ENCODE data around the gene GIT1.
A peak's percentile ranks its signal among the peaks of the same experiment; 100 is the strongest.

GIT1 gene

GRCh38 chr17:29614349-29615047, 25.1 kb upstream of the GIT1 start:
- Histone ChIP-seq H3K27ac (ENCODE audit: low read length) (no peak overlapping the region), H3K36me3 (ENCODE audit: insufficient read depth, low read depth, low read length) (no peaks in the 10 kb centered on the region), H3K4me1 (ENCODE audit: insufficient read depth, low read length) (peaks cover 18% of the 10 kb centered on the region; the same call in 1 of the 2 replicates), H3K9ac (ENCODE audit: low read depth, low read length) (no peak overlapping the region), H3K4me3 (ENCODE audit: low read length) (no peak overlapping the region), H3K9me3 (ENCODE audit: insufficient read depth, low read depth, low read length) (no peaks in the 10 kb centered on the region), H3K27me3 (ENCODE audit: insufficient read depth, low read length) (peaks cover 73% of the 10 kb centered on the region)

- H3K4me1 ChIP-seq (ENCODE audit: insufficient read depth, low read length) = peaks cover 18% of the 10 kb centered on the region; the same call in 1 of the 2 replicates
- H3K9me3 ChIP-seq (ENCODE audit: insufficient read depth, low read depth, low read length) = no peaks in the 10 kb centered on the region
- peaks cover 66% of the 10 kb centered on the region for H3K27me3 ChIP-seq (ENCODE audit: insufficient read depth, low read length)
- peak overlapping the region; percentile 52 for H3K4me3 ChIP-seq (ENCODE audit: low read length)
- H3K9ac ChIP-seq (ENCODE audit: low read depth, low read length) = no peak overlapping the region
- no peaks in the 10 kb centered on the region for H3K36me3 ChIP-seq (ENCODE audit: insufficient read depth, low read depth, low read length)
- H3K27ac ChIP-seq (ENCODE audit: low read length) = no peak overlapping the region
Observed at GRCh38 chr17:29613856-29614255, 24.4 kb upstream of the GIT1 start.

GRCh38 chr17:29613352-29613837, 23.9 kb upstream of the GIT1 start:
- H3K36me3 ChIP-seq (ENCODE audit: insufficient read depth, low read depth, low read length) = no peaks in the 10 kb centered on the region
- peak overlapping the region; percentile 52 for H3K4me3 ChIP-seq (ENCODE audit: low read length)
- no peaks in the 10 kb centered on the region for H3K9me3 ChIP-seq (ENCODE audit: insufficient read depth, low read depth, low read length)
- H3K27ac ChIP-seq (ENCODE audit: low read length) = no peak overlapping the region
- H3K27me3 ChIP-seq (ENCODE audit: insufficient read depth, low read length) = peaks cover 62% of the 10 kb centered on the region
- no peak overlapping the region for H3K9ac ChIP-seq (ENCODE audit: low read depth, low read length)
- peaks cover 14% of the 10 kb centered on the region; the same call in 1 of the 2 replicates for H3K4me1 ChIP-seq (ENCODE audit: insufficient read depth, low read length)

GRCh38 chr17:29612404-29613280, 23.2 kb upstream of the GIT1 start:
- H3K4me1 ChIP-seq (ENCODE audit: insufficient read depth, low read length) = peaks cover 12% of the 10 kb centered on the region; the same call in 1 of the 2 replicates
- peaks cover 54% of the 10 kb centered on the region for H3K27me3 ChIP-seq (ENCODE audit: insufficient read depth, low read length)
- H3K36me3 ChIP-seq (ENCODE audit: insufficient read depth, low read depth, low read length) = no peaks in the 10 kb centered on the region
- H3K4me3 ChIP-seq (ENCODE audit: low read length) = no peak overlapping the region; the same call in 1 of the 2 replicates
- H3K27ac ChIP-seq (ENCODE audit: low read length) = no peak overlapping the region
- no peak overlapping the region for H3K9ac ChIP-seq (ENCODE audit: low read depth, low read length)
- no peaks in the 10 kb centered on the region for H3K9me3 ChIP-seq (ENCODE audit: insufficient read depth, low read depth, low read length)

GRCh38 chr17:29612094-29612403, 22.6 kb upstream of the GIT1 start:
- Histone ChIP-seq H3K36me3 (ENCODE audit: insufficient read depth, low read depth, low read length) (no peaks in the 10 kb centered on the region), H3K9ac (ENCODE audit: low read depth, low read length) (no peak overlapping the region), H3K4me1 (ENCODE audit: insufficient read depth, low read length) (peaks cover 12% of the 10 kb centered on the region; the same call in 1 of the 2 replicates), H3K4me3 (ENCODE audit: low read length) (no peak overlapping the region), H3K27ac (ENCODE audit: low read length) (no peak overlapping the region), H3K9me3 (ENCODE audit: insufficient read depth, low read depth, low read length) (no peaks in the 10 kb centered on the region), H3K27me3 (ENCODE audit: insufficient read depth, low read length) (peaks cover 48% of the 10 kb centered on the region)

- Histone ChIP-seq H3K27me3 (ENCODE audit: insufficient read depth, low read length) (peaks cover 43% of the 10 kb centered on the region), H3K36me3 (ENCODE audit: insufficient read depth, low read depth, low read length) (no peaks in the 10 kb centered on the region)
Observed at GRCh38 chr17:29611351-29612093, 22.1 kb upstream of the GIT1 start.

GRCh38 chr17:29610395-29610794, 20.9 kb upstream of the GIT1 start:
- H3K9me3 ChIP-seq (ENCODE audit: insufficient read depth, low read depth, low read length) = no peaks in the 10 kb centered on the region
- no peak overlapping the region for H3K27ac ChIP-seq (ENCODE audit: low read length)
- peaks cover 8% of the 10 kb centered on the region; the same call in 1 of the 2 replicates for H3K4me1 ChIP-seq (ENCODE audit: insufficient read depth, low read length)
- H3K36me3 ChIP-seq (ENCODE audit: insufficient read depth, low read depth, low read length) = no peaks in the 10 kb centered on the region
- H3K9ac ChIP-seq (ENCODE audit: low read depth, low read length) = no peak overlapping the region
- peaks cover 32% of the 10 kb centered on the region for H3K27me3 ChIP-seq (ENCODE audit: insufficient read depth, low read length)
- H3K4me3 ChIP-seq (ENCODE audit: low read length) = no peak overlapping the region

More at GRCh38 chr17:29611351-29612093, 22.1 kb upstream of the GIT1 start:
- Histone ChIP-seq H3K4me3 (ENCODE audit: low read length) (no peak overlapping the region), H3K27ac (ENCODE audit: low read length) (no peak overlapping the region), H3K9me3 (ENCODE audit: insufficient read depth, low read depth, low read length) (no peaks in the 10 kb centered on the region), H3K4me1 (ENCODE audit: insufficient read depth, low read length) (peaks cover 12% of the 10 kb centered on the region; the same call in 1 of the 2 replicates), H3K9ac (ENCODE audit: low read depth, low read length) (no peak overlapping the region)

GRCh38 chr17:29608986-29609385, 19.5 kb upstream of the GIT1 start:
- Histone ChIP-seq H3K4me3 (ENCODE audit: low read length) (no peak overlapping the region), H3K9me3 (ENCODE audit: insufficient read depth, low read depth, low read length) (no peaks in the 10 kb centered on the region), H3K4me1 (ENCODE audit: insufficient read depth, low read length) (peaks cover 3% of the 10 kb centered on the region; the same call in 1 of the 2 replicates), H3K9ac (ENCODE audit: low read depth, low read length) (no peak overlapping the region), H3K27ac (ENCODE audit: low read length) (no peak overlapping the region), H3K27me3 (ENCODE audit: insufficient read depth, low read length) (peaks cover 18% of the 10 kb centered on the region), H3K36me3 (ENCODE audit: insufficient read depth, low read depth, low read length) (no peaks in the 10 kb centered on the region)

- H3K9me3 ChIP-seq (ENCODE audit: insufficient read depth, low read depth, low read length) = no peaks in the 10 kb centered on the region
- no peaks in the 10 kb centered on the region for H3K36me3 ChIP-seq (ENCODE audit: insufficient read depth, low read depth, low read length)
- no peak overlapping the region for H3K27ac ChIP-seq (ENCODE audit: low read length)
- H3K9ac ChIP-seq (ENCODE audit: low read depth, low read length) = no peak overlapping the region
- H3K4me3 ChIP-seq (ENCODE audit: low read length) = no peak overlapping the region
- H3K27me3 ChIP-seq (ENCODE audit: insufficient read depth, low read length) = peaks cover 8% of the 10 kb centered on the region
- H3K4me1 ChIP-seq (ENCODE audit: insufficient read depth, low read length) = no peaks in the 10 kb centered on the region
Observed at GRCh38 chr17:29607557-29608195, 18.2 kb upstream of the GIT1 start.

GRCh38 chr17:29603109-29603674, 13.7 kb upstream of the GIT1 start:
- Histone ChIP-seq H3K9ac (ENCODE audit: low read depth, low read length) (no peak overlapping the region), H3K36me3 (ENCODE audit: insufficient read depth, low read depth, low read length) (no peaks in the 10 kb centered on the region), H3K27ac (ENCODE audit: low read length) (no peak overlapping the region), H3K27me3 (ENCODE audit: insufficient read depth, low read length) (no peaks in the 10 kb centered on the region), H3K4me1 (ENCODE audit: insufficient read depth, low read length) (no peaks in the 10 kb centered on the region), H3K9me3 (ENCODE audit: insufficient read depth, low read depth, low read length) (no peaks in the 10 kb centered on the region), H3K4me3 (ENCODE audit: low read length) (no peak overlapping the region)

Data from iPS-20b (cell line).